Measurements from ENCODE around the gene KLF2.

Gene KLF2

GRCh38 chr19:16308081-16308480 lies 16.5 kb upstream of the KLF2 start:
- DNase-seq, result no peak

GRCh38 chr19:16309643-16310042 lies 15.0 kb upstream of the KLF2 start:
- no peak for DNase-seq

GRCh38 chr19:16315825-16316505 lies 8.7 kb upstream of the KLF2 start:
- no peak for DNase-seq

DNA sequence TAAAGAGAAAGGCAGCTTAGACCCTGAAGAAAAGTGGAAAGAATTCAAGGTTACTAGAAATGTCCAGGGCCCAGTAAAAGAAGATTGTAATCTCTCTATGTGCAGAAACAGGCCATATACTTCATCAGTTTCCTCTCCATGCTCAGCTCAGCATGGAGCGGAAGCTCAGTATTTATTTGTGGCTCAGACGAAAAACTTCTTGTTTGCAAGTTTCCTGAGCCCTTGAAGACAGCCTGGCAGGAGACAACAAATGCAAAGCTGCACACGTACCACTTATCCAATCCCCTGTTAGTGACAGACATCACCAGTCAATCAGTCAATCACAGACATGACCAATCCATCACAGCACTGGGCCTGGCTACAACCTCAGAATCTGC lies 8.1 kb upstream of the KLF2 start:
- no peak for DNase-seq

DNA sequence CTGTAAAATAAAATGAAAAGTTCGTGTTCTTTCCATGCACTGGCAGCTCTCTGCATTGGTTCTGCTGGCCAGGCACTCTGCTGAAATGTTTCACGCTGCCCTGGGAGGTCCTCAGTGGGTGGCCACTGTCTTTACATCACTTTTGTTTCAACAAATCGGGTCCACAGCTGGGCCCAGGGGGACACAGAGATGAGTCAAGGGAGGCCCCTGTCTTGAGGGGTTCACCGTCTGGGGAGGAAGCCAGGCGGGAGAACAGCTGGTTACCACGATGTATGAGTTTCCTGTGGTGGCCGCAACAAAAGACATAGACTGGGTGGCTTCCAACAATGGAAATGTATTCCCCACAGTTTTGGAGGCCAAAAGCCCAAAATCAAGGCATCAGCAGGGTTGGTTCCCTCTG lies 5.1 kb upstream of the KLF2 start:
- DNase-seq, result peak in 4 of 6 experiments; percentile 9 to 24 (median 19)

GRCh38 chr19:16320987-16321386 lies 3.6 kb upstream of the KLF2 start:
- DNase-seq, result no peak

- DNase-seq, result peak in 5 of 6 experiments; percentile 54 to 76 (median 68)
Measured at GRCh38 chr19:16325161-16325527, 518 bp downstream of the KLF2 start.

- peak; percentile 48 to 84 (median 66) for DNase-seq
Measured at GRCh38 chr19:16325641-16326400, 1.2 kb downstream of the KLF2 start.

- peak; percentile 37 to 84 (median 60) for DNase-seq
Measured at GRCh38 chr19:16326401-16327168, 2.0 kb downstream of the KLF2 start.

DNA sequence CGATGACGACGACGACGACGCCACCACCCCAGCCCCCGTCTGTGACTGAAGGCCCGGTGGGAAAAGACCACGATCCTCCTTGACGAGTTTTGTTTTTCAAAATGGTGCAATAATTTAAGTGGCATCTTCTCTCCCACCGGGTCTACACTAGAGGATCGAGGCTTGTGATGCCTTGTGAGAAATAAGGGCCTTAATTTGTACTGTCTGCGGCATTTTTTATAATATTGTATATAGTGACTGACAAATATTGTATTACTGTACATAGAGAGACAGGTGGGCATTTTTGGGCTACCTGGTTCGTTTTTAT lies 2.5 kb downstream of the KLF2 start:
- DNase-seq, result peak in 1 of 6 experiments; percentile 50

DNA sequence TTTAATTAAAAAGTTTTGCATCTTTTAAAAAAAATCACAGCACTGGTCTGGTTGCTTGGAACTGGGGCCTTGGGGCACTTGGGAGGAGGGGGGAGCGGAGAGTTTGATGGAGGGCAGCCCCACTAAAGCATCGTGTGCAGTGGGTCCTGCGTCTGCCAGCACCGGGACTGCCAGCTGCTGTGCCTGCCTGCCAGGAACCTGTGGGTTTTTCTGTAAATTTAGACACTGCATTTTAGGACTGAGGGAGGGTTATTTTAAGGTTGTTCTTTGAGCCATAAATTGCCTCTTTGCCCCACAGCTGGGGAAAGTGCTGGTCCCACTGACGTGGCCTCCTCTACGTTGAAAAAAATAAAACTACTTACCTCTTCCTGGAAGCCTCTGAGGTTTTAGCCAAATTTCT lies 2.9 kb downstream of the KLF2 start:
- DNase-seq, result peak in 3 of 6 experiments; percentile 15 to 73 (median 66)

DNA sequence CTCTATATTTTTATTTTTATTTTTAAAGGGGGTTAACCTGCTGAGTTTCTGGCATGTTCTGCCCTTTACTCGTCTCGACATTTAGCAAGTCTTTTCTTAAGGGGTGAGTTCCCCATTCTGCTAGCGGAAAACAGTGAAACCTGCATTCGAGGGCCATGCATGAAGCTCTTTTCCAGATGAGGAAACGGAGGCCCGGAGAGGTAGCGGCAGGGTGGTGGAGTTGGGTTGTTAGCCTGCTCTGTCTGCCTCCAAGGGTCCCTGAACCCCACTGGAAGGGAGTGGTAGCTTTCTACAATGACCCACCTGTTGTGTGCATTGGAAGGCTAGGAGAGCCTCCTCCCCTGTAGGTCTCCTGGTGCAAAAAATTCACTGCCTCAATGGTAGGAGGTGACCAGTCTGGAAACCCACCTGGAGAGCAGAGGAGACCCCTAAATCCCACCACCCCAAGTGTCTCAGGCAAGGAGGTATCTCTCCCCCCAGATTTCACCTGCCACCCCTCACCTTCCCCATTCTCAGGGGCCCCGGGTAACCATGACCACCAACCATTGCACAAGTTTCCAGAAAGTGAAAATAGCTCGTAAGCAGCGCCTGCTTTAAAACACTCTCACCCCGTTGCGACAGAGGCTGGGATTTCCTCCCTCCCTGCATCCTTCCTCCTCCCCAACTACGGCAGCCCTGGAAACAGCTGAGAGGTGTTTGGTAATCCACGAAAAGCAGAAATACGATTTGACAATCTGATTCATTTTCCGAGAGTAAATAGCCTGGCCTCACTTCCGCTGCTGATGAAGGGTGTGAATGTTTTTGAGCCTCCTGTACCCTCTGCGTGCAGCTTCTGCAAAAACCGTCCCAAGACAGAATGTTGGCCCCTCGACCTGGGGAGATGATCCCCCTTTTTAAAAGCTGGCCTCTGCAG lies 3.5 kb downstream of the KLF2 start:
- peak; percentile 59 to 88 (median 64) for DNase-seq

GRCh38 chr19:16328824-16329482 lies 4.3 kb downstream of the KLF2 start:
- DNase-seq, result peak; percentile 57 to 87 (median 69)

DNA sequence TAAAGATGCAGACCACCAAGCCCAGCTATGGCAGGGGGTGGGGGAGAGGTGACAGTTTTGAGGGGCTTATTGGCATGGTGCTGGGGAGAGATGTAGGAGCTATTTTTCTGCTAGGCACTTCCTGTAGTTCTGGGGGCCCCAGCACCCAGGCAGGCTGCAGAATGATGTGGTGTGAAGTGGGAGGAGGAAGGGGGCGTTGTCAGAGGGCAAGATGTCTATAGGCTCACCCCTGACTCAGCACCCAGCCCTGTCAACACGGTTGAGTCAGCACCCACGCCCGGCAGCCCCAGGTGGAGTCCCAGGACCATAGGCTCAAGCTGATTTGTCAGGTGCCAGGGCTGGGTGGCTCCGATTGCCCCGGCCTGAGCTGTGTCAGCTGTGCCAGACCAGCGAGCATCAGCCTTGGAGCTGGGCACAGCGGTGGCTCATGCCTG lies 5.8 kb downstream of the KLF2 start:
- DNase-seq, result peak; percentile 84 to 92 (median 90)

GRCh38 chr19:16330806-16331690 lies 6.4 kb downstream of the KLF2 start:
- DNase-seq, result peak; percentile 30 to 68 (median 53)

DNA sequence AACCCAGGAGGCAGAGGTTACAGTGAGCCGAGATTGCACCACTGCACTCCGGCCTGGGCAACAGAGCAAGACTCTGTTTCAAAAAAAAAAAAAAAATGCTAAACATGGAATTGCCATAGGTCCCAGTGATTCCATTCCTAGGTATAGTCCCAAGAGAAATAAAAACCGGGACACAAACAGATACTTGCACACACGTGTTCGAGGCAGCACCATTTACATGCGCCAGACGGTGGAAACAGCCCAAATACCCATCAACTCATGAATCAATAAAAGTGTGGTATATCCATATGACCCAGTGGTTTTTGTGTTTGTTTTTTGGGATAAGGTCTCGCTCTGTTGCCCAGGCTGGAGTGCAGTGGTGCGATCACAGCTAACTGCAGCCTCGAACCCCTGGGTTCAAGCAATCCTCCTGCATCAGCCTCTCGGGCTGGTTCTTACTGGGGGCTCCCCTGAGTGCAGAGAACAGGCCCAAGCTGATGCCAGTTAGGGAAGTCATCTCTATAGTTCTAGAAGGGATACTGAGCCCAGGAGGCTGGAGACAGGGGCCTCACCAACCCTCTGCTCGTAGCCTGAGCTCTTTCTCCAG lies 8.5 kb downstream of the KLF2 start:
- DNase-seq, result peak in 1 of 6 experiments; percentile 20

GRCh38 chr19:16334411-16334810 lies 9.8 kb downstream of the KLF2 start:
- no peak for DNase-seq

DNA sequence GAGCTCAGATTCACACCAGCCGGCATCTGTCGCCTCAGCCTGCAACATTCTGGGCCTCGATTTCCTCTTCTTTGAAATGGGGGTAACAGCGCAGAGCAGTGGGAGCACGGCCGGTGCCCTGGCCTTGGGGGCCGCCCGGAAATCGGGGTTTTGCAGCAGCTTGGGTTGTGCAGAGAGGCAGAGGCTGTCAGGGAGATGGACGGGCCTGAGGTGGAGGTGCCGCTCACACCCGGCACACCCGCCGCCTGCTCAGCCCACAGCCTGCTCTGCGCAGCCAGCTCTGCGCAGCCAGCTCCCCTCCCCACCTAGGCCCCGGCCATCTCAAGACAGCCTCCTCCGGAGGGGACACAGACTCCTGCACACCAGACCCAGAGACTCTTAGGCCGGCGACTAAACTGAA lies 10.6 kb downstream of the KLF2 start:
- DNase-seq, result no peak

GRCh38 chr19:16336571-16336970 lies 11.9 kb downstream of the KLF2 start:
- DNase-seq, result no peak

DNA sequence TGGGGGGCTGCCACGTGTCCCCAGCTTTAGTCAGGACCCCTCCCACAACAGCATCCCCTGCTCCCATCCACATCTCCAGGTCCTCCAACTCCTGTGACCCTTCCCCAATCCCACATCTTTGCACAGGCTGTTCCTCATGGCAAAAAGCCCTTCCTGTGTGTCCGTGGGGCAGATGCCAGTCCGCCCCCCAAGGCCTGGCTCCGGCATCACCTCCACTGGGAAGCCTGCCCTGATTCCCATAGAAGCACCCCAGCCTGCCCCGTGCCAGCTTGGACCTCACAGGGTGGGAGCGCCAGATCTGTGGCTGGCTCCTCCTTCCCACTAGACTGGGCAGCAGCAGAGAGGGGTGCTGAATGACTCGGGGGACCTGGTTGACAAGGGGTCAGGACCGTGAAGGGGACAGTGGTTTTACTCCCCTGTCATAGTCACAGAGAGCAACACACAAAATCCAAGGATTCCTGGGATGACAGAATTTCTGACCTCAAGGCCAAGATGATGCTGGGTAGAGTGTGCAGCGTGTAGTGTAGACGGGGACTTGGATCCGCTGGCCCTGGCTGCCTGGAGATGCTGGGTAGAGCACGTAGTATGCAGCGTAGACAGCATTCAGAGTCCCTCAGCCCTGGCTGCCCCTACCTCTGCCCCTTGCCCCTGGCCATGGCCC lies 13.3 kb downstream of the KLF2 start:
- DNase-seq, result peak in 1 of 6 experiments; percentile 14
